D341Med (cell line): Measurements from ENCODE around the gene ARMC6.

Source experiments
- DNase-seq: peaks from one replicate; pipeline ENCODE4 v3.0.0; 2012; ENCODE audit warnings: low spot score

ARMC6 gene

GRCh38 chr19:19107654-19108053 is 74.3 kb downstream of the ARMC6 start:
- peak; percentile 19 for DNase-seq
